GM12878 (cell line): ENCODE measurements around the gene RGL1. TPM values are rescaled to one million over a fixed set of nuclear protein-coding genes. Genes with fewer than 3 reads are reported as not detected.
A peak's percentile ranks its signal among the peaks of the same experiment; 100 is the strongest.

Experiments used
- BMI1 ChIP-seq: fragments of 450-650 bp; IDR thresholded peaks from 2 replicates; pipeline ENCODE4 v1.6.1; 2016; ENCODE audit warnings: mild to moderate bottlenecking, moderate library complexity, borderline replicate concordance
- CREB1 ChIP-seq: IDR thresholded peaks from 2 replicates; pipeline ENCODE4 v1.6.1; 2012; ENCODE audit warnings: low read depth, mild to moderate bottlenecking, inconsistent platforms
- DPF2 ChIP-seq: fragments of 450-650 bp; IDR thresholded peaks from 2 replicates; pipeline ENCODE4 v1.6.1; 2017; ENCODE audit warnings: mild to moderate bottlenecking
- EED ChIP-seq: sonication (generic); IDR thresholded peaks from 2 replicates; pipeline ENCODE4 v1.6.1; 2016; ENCODE audit warnings: antibody characterized with exemption, low read depth
- EP300 ChIP-seq, 2 experiments: fragments of 150-350 bp in 1 of 2; IDR thresholded peaks; 2 replicates each; pipeline ENCODE4 v1.6.1; 2011 to 2012; ENCODE audit warnings: low read depth in 2 of 2, low read length in 2 of 2, borderline replicate concordance in 1 of 2, improper control_type of control experiment in 1 of 2, inconsistent platforms in 1 of 2; ENCODE audit not compliant: control insufficient read depth in 1 of 2
- ETV6 ChIP-seq, 2 experiments: fragments of 450-650 bp in 1 of 2; IDR thresholded peaks in 1 of 2; conservative IDR thresholded peaks in 1 of 2; 2 replicates each; pipeline ENCODE4 v1.6.1; 2014; ENCODE audit warnings: antibody characterized with exemption in 1 of 2, borderline replicate concordance in 1 of 2, low read depth in 1 of 2, mild to moderate bottlenecking in 1 of 2, moderate library complexity in 1 of 2
- FOXK2 ChIP-seq: fragments of 450-650 bp; IDR thresholded peaks from 2 replicates; pipeline ENCODE4 v1.6.1; 2017; ENCODE audit warnings: mild to moderate bottlenecking, moderate library complexity
- FOXM1 ChIP-seq: IDR thresholded peaks from 2 replicates; pipeline ENCODE4 v1.6.1; 2012; ENCODE audit warnings: low read depth, mild to moderate bottlenecking, inconsistent platforms, low read length, moderate library complexity
- GABPA ChIP-seq: IDR thresholded peaks from 2 replicates; pipeline ENCODE4 v1.6.1; 2014; ENCODE audit warnings: antibody characterized with exemption, low read depth, mild to moderate bottlenecking, inconsistent platforms
- IKZF1 ChIP-seq: fragments of 450-650 bp; conservative IDR thresholded peaks from 2 replicates; pipeline ENCODE4 v1.6.1; 2017; ENCODE audit warnings: antibody characterized with exemption, mild to moderate bottlenecking
- IKZF2 ChIP-seq, 2 experiments: fragments of 450-650 bp; IDR thresholded peaks; 2 replicates each; pipeline ENCODE4 v1.6.1; 2017; ENCODE audit warnings: mild to moderate bottlenecking in 2 of 2, moderate library complexity in 2 of 2
- JUNB ChIP-seq: IDR thresholded peaks from 2 replicates; pipeline ENCODE4 v1.6.1; 2016; ENCODE audit warnings: antibody characterized with exemption, mild to moderate bottlenecking
- MEF2A ChIP-seq: IDR thresholded peaks from 2 replicates; pipeline ENCODE4 v1.6.1; 2011; ENCODE audit warnings: low read depth, mild to moderate bottlenecking, low read length, moderate library complexity; ENCODE audit not compliant: insufficient read depth
- POLR2AphosphoS5 ChIP-seq: IDR thresholded peaks from 2 replicates; pipeline ENCODE4 v1.6.1; 2011; ENCODE audit warnings: mild to moderate bottlenecking, low read length, inconsistent platforms
- POU2F2 ChIP-seq: IDR thresholded peaks from 3 replicates; pipeline ENCODE4 v1.6.1; 2011; ENCODE audit warnings: low read depth, mild to moderate bottlenecking, low read length, borderline replicate concordance
- RAD51 ChIP-seq: fragments of 450-650 bp; IDR thresholded peaks from 2 replicates; pipeline ENCODE4 v1.6.1; 2016; ENCODE audit warnings: moderate library complexity, mild to moderate bottlenecking, inconsistent platforms
- RFX5 ChIP-seq: IDR thresholded peaks from 2 replicates; pipeline ENCODE4 v1.6.1; 2011; ENCODE audit warnings: low read depth, low read length, improper control_type of control experiment
- SIX5 ChIP-seq: IDR thresholded peaks from 2 replicates; pipeline ENCODE4 v1.6.1; 2011; ENCODE audit warnings: mild to moderate bottlenecking, low read depth, low read length, moderate library complexity; ENCODE audit not compliant: severe bottlenecking
- TCF12 ChIP-seq: IDR thresholded peaks from 2 replicates; pipeline ENCODE4 v1.6.1; 2011; ENCODE audit warnings: low read depth, mild to moderate bottlenecking, low read length
- TCF3 ChIP-seq: IDR thresholded peaks from 2 replicates; pipeline ENCODE4 v1.6.1; 2012; ENCODE audit warnings: low read depth, mild to moderate bottlenecking, low read length, borderline replicate concordance; ENCODE audit not compliant: insufficient read depth
- polyA plus RNA-seq, 11 experiments: library from polyadenylated mRNA; depleted of rRNA in 4 of 11; unstranded in 6 of 11; stranded (reverse) in 5 of 11; fragments of >200 nt; fragmentation: Nextera tagmentation in 4 of 11; fragmentation: Illumina TruSeq in 1 of 11; extraction: Ambion mirVana in 4 of 11; extraction: Trizol in 1 of 11; gene quantifications; 1 replicate in 1 of 11; 2 replicates in 10 of 11; pipeline versions ENCODE4 v1.2.1 to v1.2.3, GENCODE V29; 2011 to 2016; ENCODE audit warnings: inconsistent platforms in 2 of 11, missing spikeins in 2 of 11, low read depth in 1 of 11
- total RNA-seq, 4 experiments: library from RNA; depleted of rRNA in 3 of 4; stranded (reverse); fragments of >200 nt in 3 of 4; fragmentation: Illumina TruSeq in 1 of 4; extraction: Trizol in 1 of 4; gene quantifications; 2 replicates each; pipeline versions ENCODE4 v1.2.1 to v1.2.3, GENCODE V29; 2013 to 2021
- TF ChIP-seq, protein P1 (sequence below): fragments of 450-650 bp; IDR thresholded peaks from 2 replicates; pipeline ENCODE4 v1.6.1; 2017; ENCODE audit warnings: mild to moderate bottlenecking, moderate library complexity
- TF ChIP-seq, protein P2 (sequence below): fragments of 450-650 bp; IDR thresholded peaks from 2 replicates; pipeline ENCODE4 v1.6.1; 2017; ENCODE audit warnings: mild to moderate bottlenecking
- TF ChIP-seq, protein P3 (sequence below): fragments of 450-650 bp; IDR thresholded peaks from 2 replicates; pipeline ENCODE4 v1.6.1; 2017; ENCODE audit warnings: antibody characterized with exemption, mild to moderate bottlenecking, moderate library complexity

RGL1 gene
- total and polyA plus RNA-seq, 10 of the 15 experiments (the other 5 are each of a cell fraction or from before 2014, with no cell fraction given), result 8.1 to 25.0 (median 19.0) TPM

DNA sequence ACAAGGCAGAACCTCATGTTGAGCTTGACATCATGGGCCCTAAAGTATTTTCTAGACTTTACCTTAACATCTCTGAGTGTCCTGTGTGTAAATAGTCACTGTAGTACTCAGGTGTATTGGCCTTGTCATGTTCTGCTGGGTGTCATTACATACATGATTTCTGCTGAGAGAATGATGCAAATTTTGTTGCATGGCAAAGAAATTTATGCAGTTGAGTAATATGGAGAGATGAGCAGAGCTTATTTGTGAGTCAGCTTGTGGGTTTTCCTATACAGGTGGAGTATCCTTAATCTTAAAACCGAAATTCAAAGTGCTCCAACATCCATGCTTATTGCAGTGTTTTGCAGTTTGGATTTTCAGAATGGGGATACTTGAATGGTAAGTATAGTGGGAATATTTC, 36.6 kb downstream of the RGL1 start (continued):
- TF ChIP-seq RAD51 (no peak), GABPA (peak; percentile 42; the same call in 1 of the 2 replicates), TCF12 (0 out of 2 replicates have a peak, but pooled peaks have one; percentile 12), EP300 (IDR thresholded peaks at IDR 0.05; ENCODE audit: borderline replicate concordance in 1 of 2, control insufficient read depth in 1 of 2, low read depth in 2 of 2, low read length in 2 of 2) (peak in 1 of 2 experiments; percentile 58; a peak in 1 of 4 replicates), POLR2AphosphoS5 (no peak), FOXM1 (peak; percentile 57; the same call in 1 of the 2 replicates), FOXK2 (no peak), IKZF2 (IDR thresholded peaks at IDR 0.05) (peak; percentile 24 to 33; a peak in 2 of 4 replicates), JUNB (peak; percentile 96), IKZF1 (peak; percentile 22; the same call in 1 of the 2 replicates), BMI1 (no peak), ETV6 (conservative IDR thresholded peaks at IDR 0.05 in 1 of 2, IDR thresholded peaks at IDR 0.05 in 1 of 2; ENCODE audit: borderline replicate concordance in 1 of 2, low read depth in 1 of 2) (no peak), MEF2A (0 out of 2 replicates have a peak, but pooled peaks have one; percentile 50), CREB1 (peak; percentile 27; the same call in 1 of the 2 replicates), SIX5 (no peak), EED (peak; percentile 74), POU2F2 (peak; percentile 64; the same call in 1 of the 3 replicates), RFX5 (no peak), DPF2 (0 out of 2 replicates have a peak, but pooled peaks have one; percentile 11), TCF3 (0 out of 2 replicates have a peak, but pooled peaks have one; percentile 26)
- TF ChIP-seq, protein P1, sequence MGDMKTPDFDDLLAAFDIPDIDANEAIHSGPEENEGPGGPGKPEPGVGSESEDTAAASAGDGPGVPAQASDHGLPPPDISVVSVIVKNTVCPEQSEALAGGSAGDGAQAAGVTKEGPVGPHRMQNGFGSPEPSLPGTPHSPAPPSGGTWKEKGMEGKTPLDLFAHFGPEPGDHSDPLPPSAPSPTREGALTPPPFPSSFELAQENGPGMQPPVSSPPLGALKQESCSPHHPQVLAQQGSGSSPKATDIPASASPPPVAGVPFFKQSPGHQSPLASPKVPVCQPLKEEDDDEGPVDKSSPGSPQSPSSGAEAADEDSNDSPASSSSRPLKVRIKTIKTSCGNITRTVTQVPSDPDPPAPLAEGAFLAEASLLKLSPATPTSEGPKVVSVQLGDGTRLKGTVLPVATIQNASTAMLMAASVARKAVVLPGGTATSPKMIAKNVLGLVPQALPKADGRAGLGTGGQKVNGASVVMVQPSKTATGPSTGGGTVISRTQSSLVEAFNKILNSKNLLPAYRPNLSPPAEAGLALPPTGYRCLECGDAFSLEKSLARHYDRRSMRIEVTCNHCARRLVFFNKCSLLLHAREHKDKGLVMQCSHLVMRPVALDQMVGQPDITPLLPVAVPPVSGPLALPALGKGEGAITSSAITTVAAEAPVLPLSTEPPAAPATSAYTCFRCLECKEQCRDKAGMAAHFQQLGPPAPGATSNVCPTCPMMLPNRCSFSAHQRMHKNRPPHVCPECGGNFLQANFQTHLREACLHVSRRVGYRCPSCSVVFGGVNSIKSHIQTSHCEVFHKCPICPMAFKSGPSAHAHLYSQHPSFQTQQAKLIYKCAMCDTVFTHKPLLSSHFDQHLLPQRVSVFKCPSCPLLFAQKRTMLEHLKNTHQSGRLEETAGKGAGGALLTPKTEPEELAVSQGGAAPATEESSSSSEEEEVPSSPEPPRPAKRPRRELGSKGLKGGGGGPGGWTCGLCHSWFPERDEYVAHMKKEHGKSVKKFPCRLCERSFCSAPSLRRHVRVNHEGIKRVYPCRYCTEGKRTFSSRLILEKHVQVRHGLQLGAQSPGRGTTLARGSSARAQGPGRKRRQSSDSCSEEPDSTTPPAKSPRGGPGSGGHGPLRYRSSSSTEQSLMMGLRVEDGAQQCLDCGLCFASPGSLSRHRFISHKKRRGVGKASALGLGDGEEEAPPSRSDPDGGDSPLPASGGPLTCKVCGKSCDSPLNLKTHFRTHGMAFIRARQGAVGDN, result no peak
- TF ChIP-seq, protein P2, sequence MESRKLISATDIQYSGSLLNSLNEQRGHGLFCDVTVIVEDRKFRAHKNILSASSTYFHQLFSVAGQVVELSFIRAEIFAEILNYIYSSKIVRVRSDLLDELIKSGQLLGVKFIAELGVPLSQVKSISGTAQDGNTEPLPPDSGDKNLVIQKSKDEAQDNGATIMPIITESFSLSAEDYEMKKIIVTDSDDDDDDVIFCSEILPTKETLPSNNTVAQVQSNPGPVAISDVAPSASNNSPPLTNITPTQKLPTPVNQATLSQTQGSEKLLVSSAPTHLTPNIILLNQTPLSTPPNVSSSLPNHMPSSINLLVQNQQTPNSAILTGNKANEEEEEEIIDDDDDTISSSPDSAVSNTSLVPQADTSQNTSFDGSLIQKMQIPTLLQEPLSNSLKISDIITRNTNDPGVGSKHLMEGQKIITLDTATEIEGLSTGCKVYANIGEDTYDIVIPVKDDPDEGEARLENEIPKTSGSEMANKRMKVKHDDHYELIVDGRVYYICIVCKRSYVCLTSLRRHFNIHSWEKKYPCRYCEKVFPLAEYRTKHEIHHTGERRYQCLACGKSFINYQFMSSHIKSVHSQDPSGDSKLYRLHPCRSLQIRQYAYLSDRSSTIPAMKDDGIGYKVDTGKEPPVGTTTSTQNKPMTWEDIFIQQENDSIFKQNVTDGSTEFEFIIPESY, result no peak
- TF ChIP-seq, protein P3, sequence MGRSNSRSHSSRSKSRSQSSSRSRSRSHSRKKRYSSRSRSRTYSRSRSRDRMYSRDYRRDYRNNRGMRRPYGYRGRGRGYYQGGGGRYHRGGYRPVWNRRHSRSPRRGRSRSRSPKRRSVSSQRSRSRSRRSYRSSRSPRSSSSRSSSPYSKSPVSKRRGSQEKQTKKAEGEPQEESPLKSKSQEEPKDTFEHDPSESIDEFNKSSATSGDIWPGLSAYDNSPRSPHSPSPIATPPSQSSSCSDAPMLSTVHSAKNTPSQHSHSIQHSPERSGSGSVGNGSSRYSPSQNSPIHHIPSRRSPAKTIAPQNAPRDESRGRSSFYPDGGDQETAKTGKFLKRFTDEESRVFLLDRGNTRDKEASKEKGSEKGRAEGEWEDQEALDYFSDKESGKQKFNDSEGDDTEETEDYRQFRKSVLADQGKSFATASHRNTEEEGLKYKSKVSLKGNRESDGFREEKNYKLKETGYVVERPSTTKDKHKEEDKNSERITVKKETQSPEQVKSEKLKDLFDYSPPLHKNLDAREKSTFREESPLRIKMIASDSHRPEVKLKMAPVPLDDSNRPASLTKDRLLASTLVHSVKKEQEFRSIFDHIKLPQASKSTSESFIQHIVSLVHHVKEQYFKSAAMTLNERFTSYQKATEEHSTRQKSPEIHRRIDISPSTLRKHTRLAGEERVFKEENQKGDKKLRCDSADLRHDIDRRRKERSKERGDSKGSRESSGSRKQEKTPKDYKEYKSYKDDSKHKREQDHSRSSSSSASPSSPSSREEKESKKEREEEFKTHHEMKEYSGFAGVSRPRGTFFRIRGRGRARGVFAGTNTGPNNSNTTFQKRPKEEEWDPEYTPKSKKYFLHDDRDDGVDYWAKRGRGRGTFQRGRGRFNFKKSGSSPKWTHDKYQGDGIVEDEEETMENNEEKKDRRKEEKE, result no peak
